GM12878 (cell line): ENCODE data around the gene CMSS1. TPM values are rescaled to one million over a fixed set of nuclear protein-coding genes. Genes with fewer than 3 reads are reported as not detected.

Experiments
- ATAC-seq: fragments of 200-7000 bp; cut with Tn5 transposase; 3 replicates; pipeline ENCODE4 v1.9.1; 2020; ENCODE audit warnings: mild to moderate bottlenecking, moderate library complexity
- BruUV-seq: library from RNA; stranded (reverse); fragments of 400-500 nt; replicated peaks from 2 replicates; lab custom pipeline; 2021; lab: Mats Ljungman, UMichigan
- CTCF ChIA-PET: fragments of 300-600 bp; sonication (Branson Sonifier 250); formaldehyde crosslinking; extraction: SDS; loops from one replicate; lab custom pipeline; 2021; ENCODE audit warnings: inconsistent platforms; lab: Yijun Ruan, JAX
- POLR2A ChIA-PET: fragments of 350-600 bp; formaldehyde crosslinking; extraction: SDS; loops from one replicate; lab custom pipeline; 2021; ENCODE audit warnings: inconsistent platforms; lab: Charles Lee
- RAD21 ChIA-PET: fragments of 300-600 bp; sonication (Branson Sonifier 250); formaldehyde crosslinking; loops from one replicate; lab custom pipeline; 2023; ENCODE audit warnings: antibody characterized with exemption; ENCODE audit not compliant: unreplicated experiment; lab: Charles Lee
- SMC1A ChIA-PET: fragments of 300-600 bp; sonication (Branson Sonifier 250); formaldehyde crosslinking; loops from one replicate; lab custom pipeline; 2023; ENCODE audit not compliant: unreplicated experiment, uncharacterized antibody; lab: Charles Lee
- DNase-seq: peaks from one replicate; pipeline ENCODE4 v3.0.0-alpha.2; 2011; ENCODE audit warnings: low read depth, low spot score
- FAIRE-seq: peaks from 3 replicates; lab custom pipeline; 2011; peaks lifted over from hg19 to GRCh38; lab: Jason Lieb, UNC
- H2AFZ ChIP-seq: 2 replicates; pipeline ENCODE4 v1.6.0; 2011; ENCODE audit warnings: low read depth, low read length, control low read depth; ENCODE audit not compliant: control insufficient read depth
- H3K27ac ChIP-seq: 2 replicates; pipeline ENCODE4 v1.5.1; 2011; ENCODE audit warnings: control low read depth; ENCODE audit not compliant: control insufficient read depth, insufficient read depth
- H3K27me3 ChIP-seq, 2 experiments: replicated peaks in 1 of 2; 2 replicates each; pipeline versions ENCODE4 v1.6.0 to v1.6.1; 2011; ENCODE audit warnings: low read length in 1 of 2; ENCODE audit not compliant: control insufficient read depth in 2 of 2, insufficient read depth in 2 of 2
- H3K36me3 ChIP-seq, 2 experiments: 2 replicates each; pipeline ENCODE4 v1.5.1; 2011; ENCODE audit warnings: low read length in 1 of 2; ENCODE audit not compliant: control insufficient read depth in 2 of 2, insufficient read depth in 2 of 2
- H3K4me1 ChIP-seq: 2 replicates; pipeline ENCODE4 v1.6.1; 2011; ENCODE audit warnings: mild to moderate bottlenecking, low read length, moderate library complexity, mixed read lengths; ENCODE audit not compliant: control insufficient read depth, insufficient read depth
- H3K4me2 ChIP-seq: 2 replicates; pipeline ENCODE4 v1.6.0; 2011; ENCODE audit warnings: control low read depth; ENCODE audit not compliant: control insufficient read depth, insufficient read depth
- H3K4me3 ChIP-seq: fragments of 200-600 bp; sonication (generic); 2 replicates; pipeline ENCODE4 v1.5.1; 2016
- H3K79me2 ChIP-seq: 2 replicates; pipeline ENCODE4 v1.6.0; 2011; ENCODE audit warnings: low read length; ENCODE audit not compliant: control insufficient read depth, insufficient read depth
- H3K9ac ChIP-seq: 2 replicates; pipeline ENCODE4 v1.8.0; 2011; ENCODE audit warnings: low read length, control low read depth, mixed read lengths; ENCODE audit not compliant: control insufficient read depth, insufficient read depth
- H3K9me3 ChIP-seq: replicated peaks from 3 replicates; pipeline ENCODE4 v1.5.1; 2011; ENCODE audit warnings: mild to moderate bottlenecking, low read length; ENCODE audit not compliant: control insufficient read depth, insufficient read depth
- H4K20me1 ChIP-seq: 2 replicates; pipeline ENCODE4 v1.6.0; 2011; ENCODE audit not compliant: control insufficient read depth, insufficient read depth
- ASH2L ChIP-seq: fragments of 300-600, 200-600 bp; sonication (generic); IDR thresholded peaks from 2 replicates; pipeline ENCODE4 v1.6.1; 2017; ENCODE audit warnings: low read depth, mild to moderate bottlenecking, borderline replicate concordance
- ATF3 ChIP-seq: IDR thresholded peaks from 2 replicates; pipeline ENCODE4 v1.6.1; 2011; ENCODE audit warnings: low read depth, mild to moderate bottlenecking, low read length, moderate library complexity, borderline replicate concordance; ENCODE audit errors: extremely low read depth
- CREB1 ChIP-seq: IDR thresholded peaks from 2 replicates; pipeline ENCODE4 v1.6.1; 2012; ENCODE audit warnings: low read depth, mild to moderate bottlenecking, inconsistent platforms
- E2F8 ChIP-seq: fragments of 450-650 bp; IDR thresholded peaks from 2 replicates; pipeline ENCODE4 v1.6.1; 2018; ENCODE audit warnings: mild to moderate bottlenecking, low read depth, moderate library complexity; ENCODE audit not compliant: partially characterized antibody
- EP300 ChIP-seq, 2 experiments: fragments of 150-350 bp in 1 of 2; IDR thresholded peaks; 2 replicates each; pipeline ENCODE4 v1.6.1; 2011 to 2012; ENCODE audit warnings: low read depth in 2 of 2, low read length in 2 of 2, borderline replicate concordance in 1 of 2, improper control_type of control experiment in 1 of 2, inconsistent platforms in 1 of 2; ENCODE audit not compliant: control insufficient read depth in 1 of 2
- ETV6 ChIP-seq, 2 experiments: fragments of 450-650 bp in 1 of 2; IDR thresholded peaks in 1 of 2; conservative IDR thresholded peaks in 1 of 2; 2 replicates each; pipeline ENCODE4 v1.6.1; 2014; ENCODE audit warnings: antibody characterized with exemption in 1 of 2, borderline replicate concordance in 1 of 2, low read depth in 1 of 2, mild to moderate bottlenecking in 1 of 2, moderate library complexity in 1 of 2
- EZH2 ChIP-seq: IDR thresholded peaks from 2 replicates; pipeline ENCODE4 v1.6.1; 2012; ENCODE audit warnings: low read depth, mild to moderate bottlenecking, control low read depth, inconsistent platforms, low read length, borderline replicate concordance; ENCODE audit not compliant: control insufficient read depth
- GATAD2B ChIP-seq: fragments of 450-650 bp; conservative IDR thresholded peaks from 2 replicates; pipeline ENCODE4 v1.6.1; 2017; ENCODE audit warnings: low read depth, mild to moderate bottlenecking, moderate library complexity
- IKZF2 ChIP-seq, 2 experiments: fragments of 450-650 bp; IDR thresholded peaks; 2 replicates each; pipeline ENCODE4 v1.6.1; 2017; ENCODE audit warnings: mild to moderate bottlenecking in 2 of 2, moderate library complexity in 2 of 2
- JUND ChIP-seq: IDR thresholded peaks from 2 replicates; pipeline ENCODE4 v1.6.1; 2012; ENCODE audit warnings: low read depth, mild to moderate bottlenecking, low read length, improper control_type of control experiment, moderate library complexity
- LARP7 ChIP-seq: fragments of 450-650 bp; IDR thresholded peaks from 2 replicates; pipeline ENCODE4 v1.6.1; 2017; ENCODE audit warnings: mild to moderate bottlenecking
- PML ChIP-seq: IDR thresholded peaks from 2 replicates; pipeline ENCODE4 v1.6.1; 2012; ENCODE audit warnings: low read length, inconsistent platforms
- POLR2A ChIP-seq: IDR thresholded peaks from 2 replicates; pipeline ENCODE4 v1.6.1; 2011; ENCODE audit warnings: low read depth, mild to moderate bottlenecking, low read length
- RAD51 ChIP-seq: fragments of 450-650 bp; IDR thresholded peaks from 2 replicates; pipeline ENCODE4 v1.6.1; 2016; ENCODE audit warnings: moderate library complexity, mild to moderate bottlenecking, inconsistent platforms
- SUPT20H ChIP-seq: IDR thresholded peaks from 2 replicates; pipeline ENCODE4 v1.6.1; 2011; ENCODE audit warnings: low read depth, mild to moderate bottlenecking, low read length, moderate library complexity, borderline replicate concordance; ENCODE audit not compliant: control insufficient read depth
- TCF7 ChIP-seq: IDR thresholded peaks from 2 replicates; pipeline ENCODE4 v1.6.1; 2014; ENCODE audit warnings: antibody characterized with exemption, borderline replicate concordance
- ZNF384 ChIP-seq: IDR thresholded peaks from 2 replicates; pipeline ENCODE4 v1.6.1; 2012; ENCODE audit warnings: low read depth, mild to moderate bottlenecking, low read length, improper control_type of control experiment, borderline replicate concordance
- WGBS: methylation state at CpG from one replicate; pipeline ENCODE4 v1.1.6; 2016; ENCODE audit warnings: low lambda C conversion rate; ENCODE audit not compliant: insufficient replicate concordance, insufficient coverage; ENCODE audit errors: missing lambda C conversion rate; 5-methylcytosine and 5-hydroxymethylcytosine counted together
- in situ Hi-C: fragments of 300-500 bp; cut with MboI; formaldehyde crosslinking; loops from 9 replicates; pipeline ENCODE4 v1.14.3; 2018; ENCODE audit warnings: mixed read lengths
- intact Hi-C: fragments of 100-400 bp; cut with micrococcal nuclease; formaldehyde crosslinking; loops from one replicate; pipeline ENCODE4 v1.14.2; 2022; ENCODE audit not compliant: unreplicated experiment
- polyA plus RNA-seq, 11 experiments: library from polyadenylated mRNA; depleted of rRNA in 4 of 11; unstranded in 6 of 11; stranded (reverse) in 5 of 11; fragments of >200 nt; fragmentation: Nextera tagmentation in 4 of 11; fragmentation: Illumina TruSeq in 1 of 11; extraction: Ambion mirVana in 4 of 11; extraction: Trizol in 1 of 11; gene quantifications; 1 replicate in 1 of 11; 2 replicates in 10 of 11; pipeline versions ENCODE4 v1.2.1 to v1.2.3, GENCODE V29; 2011 to 2016; ENCODE audit warnings: inconsistent platforms in 2 of 11, missing spikeins in 2 of 11, low read depth in 1 of 11
- total RNA-seq, 4 experiments: library from RNA; depleted of rRNA in 3 of 4; stranded (reverse); fragments of >200 nt in 3 of 4; fragmentation: Illumina TruSeq in 1 of 4; extraction: Trizol in 1 of 4; gene quantifications; 2 replicates each; pipeline versions ENCODE4 v1.2.1 to v1.2.3, GENCODE V29; 2013 to 2021

Gene CMSS1
- total and polyA plus RNA-seq, 10 of the 15 experiments (the other 5 are each of a cell fraction or from before 2014, with no cell fraction given) = 31.0 to 118 (median 70.1) TPM

- TF ChIP-seq PML (peak; percentile 86; the same call in 1 of the 2 replicates), LARP7 (peak; percentile 96), GATAD2B (0 out of 2 replicates have a peak, but pooled peaks have one; percentile 60), ETV6 (conservative IDR thresholded peaks at IDR 0.05 in 1 of 2, IDR thresholded peaks at IDR 0.05 in 1 of 2; ENCODE audit: borderline replicate concordance in 1 of 2, low read depth in 1 of 2) (peak in 1 of 2 experiments; percentile 13; a peak in 1 of 4 replicates), TCF7 (peak; percentile 73; the same call in 1 of the 2 replicates), POLR2A (peak; percentile 95), E2F8 (peak; percentile 91)
These were observed at the start of gene CMSS1 (continued) for GRCh38 chr3:99817437-99818240.

- H3K27ac ChIP-seq = no peak overlapping the region
- TF ChIP-seq SUPT20H = no peak
- no peak for TF ChIP-seq EZH2
- TF ChIP-seq EP300 (IDR thresholded peaks at IDR 0.05; ENCODE audit: borderline replicate concordance in 1 of 2, control insufficient read depth in 1 of 2, low read depth in 2 of 2, low read length in 2 of 2) = no peak
- no peak for TF ChIP-seq ASH2L
- no peak for TF ChIP-seq CREB1
- no peak for TF ChIP-seq ATF3
- no peak for TF ChIP-seq ZNF384
- no peak for TF ChIP-seq JUND
- TF ChIP-seq RAD51 = no peak
- no peak for TF ChIP-seq IKZF2 (IDR thresholded peaks at IDR 0.05)
- ChIA-PET POLR2A (no interaction called here), CTCF (interaction anchor here (1.2 kb wide), 1 partner anchor 38 kb away, joined by 3 read pairs; no protein-coding TSS in a partner anchor), RAD21 (no interaction called here), SMC1A (interaction anchor here (0.9 kb wide), 1 partner anchor 18 kb away, joined by 3 read pairs; no protein-coding TSS in a partner anchor)
- no peak overlapping the region for H3K9ac ChIP-seq
- H3K36me3 ChIP-seq = no peaks in the 10 kb centered on the region
- H3K4me1 ChIP-seq = no peaks in the 10 kb centered on the region
- in situ Hi-C loops (loop anchor here (25.0 kb wide), 1 partner anchor 1156 kb away; no protein-coding TSS in a partner anchor), intact Hi-C loops (no loop called here)
- no peaks in the 10 kb centered on the region for H4K20me1 ChIP-seq
- H3K9me3 ChIP-seq = no peaks in the 10 kb centered on the region
- 25% methylated on average over 1 of the region's 1 CpG for whole genome bisulfite sequencing
- ATAC-seq = no peak
- no peak for FAIRE-seq
- no peak overlapping the region for H3K4me2 ChIP-seq
- no TSS peak for BruUV-seq
- H3K79me2 ChIP-seq = no peaks in the 10 kb centered on the region
- no peaks in the 10 kb centered on the region for H3K27me3 ChIP-seq
- H2AFZ ChIP-seq = no peak overlapping the region
- H3K4me3 ChIP-seq = no peak overlapping the region
- no peak for DNase-seq
These were observed 49.5 kb upstream of the CMSS1 start for GRCh38 chr3:99768126-99768525.
